Testis (tissue), 2 donors: ENCODE data around the gene GSTO2.

Experiments
- POLR2A ChIP-seq: fragments of 450-650 bp; IDR thresholded peaks from one replicate; pipeline ENCODE4 v1.6.1; 2017; ENCODE audit warnings: antibody characterized with exemption, mild to moderate bottlenecking, moderate library complexity
- TF ChIP-seq, protein P1 (sequence below), 3 experiments: fragments of 450-650 bp in 2 of 3; fragments of 200-600 bp in 1 of 3; sonication (generic) in 1 of 3; IDR thresholded peaks; one replicate each; pipeline ENCODE4 v1.5.1; 2016 to 2019; ENCODE audit warnings: antibody characterized with exemption in 3 of 3, mild to moderate bottlenecking in 2 of 3, moderate library complexity in 1 of 3

DNA sequence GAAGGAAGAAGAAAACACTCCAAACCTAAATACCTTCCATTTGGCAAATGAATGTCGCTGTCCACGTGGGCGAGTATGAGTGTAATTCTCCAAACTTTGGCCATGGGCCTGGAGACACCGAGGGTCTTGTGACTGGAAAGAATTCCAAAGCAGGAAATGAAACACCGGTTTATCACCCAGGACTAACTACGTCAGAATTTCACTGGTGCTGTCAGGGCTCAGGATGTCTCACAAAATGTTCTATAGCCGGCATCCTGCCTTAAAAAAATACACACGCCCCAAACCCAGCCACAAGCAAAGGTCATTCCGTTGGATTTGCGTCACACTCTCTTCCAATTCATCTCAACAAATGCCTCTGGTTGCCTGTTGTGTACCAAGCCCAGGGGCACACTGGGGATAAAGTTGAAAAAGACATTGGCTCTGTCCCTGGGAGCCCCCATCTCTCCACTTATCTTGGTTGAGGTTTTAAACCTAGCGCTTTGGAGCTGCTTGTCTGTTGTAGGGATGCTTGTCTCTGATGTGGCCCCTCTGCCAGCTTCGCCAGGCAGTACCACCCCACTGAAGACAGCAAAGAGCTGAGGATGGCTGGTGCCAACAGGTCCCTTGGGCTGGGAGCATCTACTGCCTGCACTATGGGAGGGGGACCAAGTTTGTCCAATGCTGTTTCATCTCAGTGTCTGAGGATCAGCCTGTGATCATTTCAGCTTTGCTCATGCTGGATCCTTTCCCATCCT, 31.2 kb downstream of the GSTO2 start:
- TF ChIP-seq, protein P1, sequence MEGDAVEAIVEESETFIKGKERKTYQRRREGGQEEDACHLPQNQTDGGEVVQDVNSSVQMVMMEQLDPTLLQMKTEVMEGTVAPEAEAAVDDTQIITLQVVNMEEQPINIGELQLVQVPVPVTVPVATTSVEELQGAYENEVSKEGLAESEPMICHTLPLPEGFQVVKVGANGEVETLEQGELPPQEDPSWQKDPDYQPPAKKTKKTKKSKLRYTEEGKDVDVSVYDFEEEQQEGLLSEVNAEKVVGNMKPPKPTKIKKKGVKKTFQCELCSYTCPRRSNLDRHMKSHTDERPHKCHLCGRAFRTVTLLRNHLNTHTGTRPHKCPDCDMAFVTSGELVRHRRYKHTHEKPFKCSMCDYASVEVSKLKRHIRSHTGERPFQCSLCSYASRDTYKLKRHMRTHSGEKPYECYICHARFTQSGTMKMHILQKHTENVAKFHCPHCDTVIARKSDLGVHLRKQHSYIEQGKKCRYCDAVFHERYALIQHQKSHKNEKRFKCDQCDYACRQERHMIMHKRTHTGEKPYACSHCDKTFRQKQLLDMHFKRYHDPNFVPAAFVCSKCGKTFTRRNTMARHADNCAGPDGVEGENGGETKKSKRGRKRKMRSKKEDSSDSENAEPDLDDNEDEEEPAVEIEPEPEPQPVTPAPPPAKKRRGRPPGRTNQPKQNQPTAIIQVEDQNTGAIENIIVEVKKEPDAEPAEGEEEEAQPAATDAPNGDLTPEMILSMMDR (IDR thresholded peaks at IDR 0.05): no peak
- no peak for TF ChIP-seq POLR2A
